ENCODE data around the gene PTTG1. TPM values are rescaled to one million over a fixed set of nuclear protein-coding genes. Genes with fewer than 3 reads are reported as not detected.

Gene PTTG1
- total RNA-seq, 1 donor from 2014 or later: 5.6 TPM

DNA sequence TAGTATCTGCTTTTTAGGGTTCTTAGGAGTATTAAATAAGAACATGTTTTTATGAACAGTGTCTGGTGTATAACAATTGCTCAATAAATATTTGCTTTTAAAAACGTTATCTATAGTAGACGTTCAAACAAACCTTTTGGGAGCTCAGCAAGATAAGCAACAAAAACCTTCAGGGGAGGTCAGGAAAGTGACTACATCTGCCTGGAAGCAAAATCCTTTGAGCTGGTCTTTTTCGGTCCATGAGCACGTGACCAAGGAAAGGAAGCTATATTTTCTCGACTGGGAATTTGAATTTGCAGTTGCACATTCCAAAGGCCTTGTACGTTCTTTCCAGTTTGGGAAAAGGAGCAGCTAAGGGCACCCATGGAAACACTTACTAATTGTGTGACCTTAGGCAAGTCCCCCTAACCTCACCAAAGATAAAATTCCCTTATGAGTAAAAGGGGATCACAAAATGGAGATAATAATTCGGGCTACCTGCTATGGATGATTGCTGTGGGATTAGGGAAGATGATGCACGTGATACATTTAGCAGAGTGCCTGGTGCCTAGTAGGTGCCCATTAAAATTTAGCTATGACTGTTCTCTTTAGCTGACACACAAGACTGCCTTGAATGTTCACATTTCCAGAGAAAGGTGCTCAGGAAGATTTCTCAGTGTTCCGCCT is 45.4 kb downstream of the PTTG1 start:
- DNase-seq: no peak
- Histone ChIP-seq H3K4me1 (peaks cover 37% of the 10 kb centered on the region), H3K4me3 (no peak overlapping the region), H3K27ac (peak overlapping the region; percentile 58), H3K36me3 (no peaks in the 10 kb centered on the region), H3K27me3 (no peaks in the 10 kb centered on the region), H3K9me3 (no peaks in the 10 kb centered on the region)
- ATAC-seq: no peak
- TF ChIP-seq, protein P1, sequence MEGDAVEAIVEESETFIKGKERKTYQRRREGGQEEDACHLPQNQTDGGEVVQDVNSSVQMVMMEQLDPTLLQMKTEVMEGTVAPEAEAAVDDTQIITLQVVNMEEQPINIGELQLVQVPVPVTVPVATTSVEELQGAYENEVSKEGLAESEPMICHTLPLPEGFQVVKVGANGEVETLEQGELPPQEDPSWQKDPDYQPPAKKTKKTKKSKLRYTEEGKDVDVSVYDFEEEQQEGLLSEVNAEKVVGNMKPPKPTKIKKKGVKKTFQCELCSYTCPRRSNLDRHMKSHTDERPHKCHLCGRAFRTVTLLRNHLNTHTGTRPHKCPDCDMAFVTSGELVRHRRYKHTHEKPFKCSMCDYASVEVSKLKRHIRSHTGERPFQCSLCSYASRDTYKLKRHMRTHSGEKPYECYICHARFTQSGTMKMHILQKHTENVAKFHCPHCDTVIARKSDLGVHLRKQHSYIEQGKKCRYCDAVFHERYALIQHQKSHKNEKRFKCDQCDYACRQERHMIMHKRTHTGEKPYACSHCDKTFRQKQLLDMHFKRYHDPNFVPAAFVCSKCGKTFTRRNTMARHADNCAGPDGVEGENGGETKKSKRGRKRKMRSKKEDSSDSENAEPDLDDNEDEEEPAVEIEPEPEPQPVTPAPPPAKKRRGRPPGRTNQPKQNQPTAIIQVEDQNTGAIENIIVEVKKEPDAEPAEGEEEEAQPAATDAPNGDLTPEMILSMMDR (IDR thresholded peaks at IDR 0.05): no peak
- intact Hi-C loops (cut with DNase I): no loop called here

GRCh38 chr5:160467555-160468362 is 46.1 kb downstream of the PTTG1 start:
- Histone ChIP-seq H3K4me3 (peak overlapping the region; percentile 49), H3K36me3 (no peaks in the 10 kb centered on the region), H3K9me3 (no peaks in the 10 kb centered on the region), H3K27ac (peak overlapping the region; percentile 58), H3K4me1 (peaks cover 37% of the 10 kb centered on the region), H3K27me3 (no peaks in the 10 kb centered on the region)
- TF ChIP-seq, protein P1 (IDR thresholded peaks at IDR 0.05): no peak
- DNase-seq (peak; percentile 90), ATAC-seq (peak; percentile 94)
- intact Hi-C loops (cut with DNase I): no loop called here

DNA sequence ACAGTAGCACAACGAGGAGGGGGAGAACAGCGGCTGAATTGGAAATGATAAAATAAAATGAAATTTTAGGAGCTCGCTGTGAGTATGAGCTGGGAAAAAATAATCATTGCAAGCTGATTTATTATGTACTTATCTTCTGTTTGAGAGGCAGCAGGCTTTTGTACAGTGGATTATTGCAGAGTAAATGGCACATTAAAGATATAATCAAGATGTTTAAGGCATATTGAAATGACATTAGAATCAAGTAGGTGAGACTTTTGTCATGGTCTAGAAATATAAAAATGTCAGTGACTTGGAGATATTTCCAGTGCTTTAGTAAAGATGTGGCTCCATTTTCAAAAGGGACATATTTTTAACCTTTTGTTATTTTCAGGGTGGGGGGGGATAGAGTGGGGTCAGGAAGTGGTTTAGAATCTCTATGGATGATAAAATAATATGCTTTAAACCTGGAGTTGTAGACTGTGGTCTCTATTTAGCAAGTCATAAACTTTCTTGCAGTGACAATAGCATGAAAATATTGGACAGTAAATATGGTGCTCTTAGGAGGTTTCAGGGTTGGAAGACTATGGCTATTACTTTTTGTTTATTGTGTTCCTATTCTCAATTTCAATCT is 46.8 kb downstream of the PTTG1 start:
- DNase-seq (no peak), ATAC-seq (no peak)
- Histone ChIP-seq H3K36me3 (no peaks in the 10 kb centered on the region), H3K4me1 (peaks cover 37% of the 10 kb centered on the region), H3K27ac (peak overlapping the region; percentile 58), H3K9me3 (no peaks in the 10 kb centered on the region), H3K4me3 (peak overlapping the region; percentile 49), H3K27me3 (no peaks in the 10 kb centered on the region)
- intact Hi-C loops (cut with DNase I): no loop called here
- TF ChIP-seq, protein P1 (IDR thresholded peaks at IDR 0.05): no peak

DNA sequence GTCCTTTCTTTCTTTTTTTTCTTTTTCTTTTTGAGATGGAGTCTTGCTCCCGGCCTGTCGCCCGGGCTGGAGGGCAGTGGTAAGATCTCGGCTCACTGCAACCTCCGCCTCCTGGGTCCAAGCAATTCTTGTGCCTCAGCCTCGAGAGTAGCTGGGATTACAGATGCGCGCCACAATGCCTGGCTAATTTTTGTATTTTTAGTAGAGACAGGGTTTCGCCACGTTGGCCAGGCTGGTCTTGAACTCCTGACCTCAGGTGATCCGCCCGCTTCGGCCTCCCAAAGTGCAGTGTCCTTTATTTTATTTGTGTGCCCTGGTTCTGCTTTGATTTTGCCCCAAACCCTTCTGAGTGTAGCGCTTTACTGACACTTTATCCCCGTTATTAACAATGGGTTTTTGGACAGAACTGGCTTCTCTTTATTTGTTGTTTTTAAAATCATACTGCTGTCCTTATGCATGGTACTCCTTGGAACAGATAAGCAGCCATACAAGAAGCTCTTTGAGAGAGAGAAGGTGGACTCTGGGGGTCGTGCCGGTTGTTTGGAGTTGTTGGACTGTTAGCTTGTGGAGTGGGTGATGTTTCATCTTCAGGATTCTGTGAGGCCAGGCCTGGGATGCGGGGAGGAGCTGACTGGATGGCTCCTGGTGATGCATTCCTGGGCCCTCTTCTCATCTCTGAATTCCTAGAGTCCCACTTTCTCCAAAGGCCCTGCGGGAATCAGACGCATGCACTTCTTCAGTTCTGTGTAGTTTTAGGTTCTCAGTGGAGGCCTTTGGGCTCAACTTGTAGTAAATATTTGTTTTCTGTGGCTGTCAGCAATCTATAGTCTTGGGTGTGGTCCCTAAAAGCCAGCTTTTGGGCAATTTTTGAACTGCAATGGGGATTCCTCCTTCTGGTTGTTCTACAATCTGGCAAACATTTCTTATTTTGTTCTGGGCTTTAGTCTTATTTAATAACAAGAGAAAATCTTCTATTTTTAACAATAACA is 47.8 kb downstream of the PTTG1 start:
- intact Hi-C loops (cut with DNase I): no loop called here

More for the DNA sequence above, 47.8 kb downstream of the PTTG1 start:
- TF ChIP-seq, protein P1 (IDR thresholded peaks at IDR 0.05): no peak
- Histone ChIP-seq H3K36me3 (no peaks in the 10 kb centered on the region), H3K4me3 (peak overlapping the region; percentile 23), H3K27me3 (no peaks in the 10 kb centered on the region), H3K27ac (no peak overlapping the region), H3K9me3 (no peaks in the 10 kb centered on the region), H3K4me1 (peaks cover 37% of the 10 kb centered on the region)
- DNase-seq: no peak
- ATAC-seq: no peak

Data from upper lobe of right lung (tissue), 1 donor.